Stimulated activated CD4-positive, alpha-beta T cell treated with anti-CD3 and anti-CD28 coated beads, TNF-alpha, amount 100 ng/mL, for 4 hours (primary cell): ENCODE measurements around the gene LMBRD2.

Experiments used
- DNase-seq, 3 experiments: peaks; one replicate each; pipeline ENCODE4 v3.0.0-alpha.2; 2020; ENCODE audit warnings: low read depth in 3 of 3

The LMBRD2 gene

GRCh38 chr5:36108758-36109460 lies 42.8 kb downstream of the LMBRD2 start:
- DNase-seq, result no peak

- DNase-seq, result no peak
Observed at GRCh38 chr5:36105819-36106218, 45.9 kb downstream of the LMBRD2 start.

- DNase-seq, result no peak
Observed at GRCh38 chr5:36099748-36100147, 51.9 kb downstream of the LMBRD2 start.

GRCh38 chr5:36096486-36096885 lies 55.2 kb downstream of the LMBRD2 start:
- no peak for DNase-seq

- no peak for DNase-seq
Observed at GRCh38 chr5:36089989-36090388, 61.7 kb downstream of the LMBRD2 start.

- DNase-seq, result no peak
Observed at GRCh38 chr5:36079200-36079781, 72.4 kb downstream of the LMBRD2 start.

GRCh38 chr5:36078430-36078829 lies 73.3 kb downstream of the LMBRD2 start:
- DNase-seq, result no peak

GRCh38 chr5:36073595-36074216 lies 78.0 kb downstream of the LMBRD2 start:
- no peak for DNase-seq

- no peak for DNase-seq
Observed at GRCh38 chr5:36070687-36071571, 80.8 kb downstream of the LMBRD2 start.

GRCh38 chr5:36068751-36069281 lies 82.9 kb downstream of the LMBRD2 start:
- DNase-seq, result no peak

GRCh38 chr5:36066540-36067210 lies 85.0 kb downstream of the LMBRD2 start, which contains the start of gene UGT3A2:
UGT3A2 (minus strand) TSS chr5:36066882; CDS start chr5:36066789, 93 bp downstream.
- no peak for DNase-seq

GRCh38 chr5:36066001-36066539 lies 85.6 kb downstream of the LMBRD2 start:
- DNase-seq, result no peak

GRCh38 chr5:36060420-36060887 lies 91.2 kb downstream of the LMBRD2 start:
- no peak for DNase-seq

- no peak for DNase-seq
Observed at GRCh38 chr5:36059571-36060419, 91.9 kb downstream of the LMBRD2 start.

- no peak for DNase-seq
Observed at GRCh38 chr5:36058776-36059175, 92.9 kb downstream of the LMBRD2 start.

GRCh38 chr5:36057386-36057785 lies 94.3 kb downstream of the LMBRD2 start:
- DNase-seq, result no peak

GRCh38 chr5:36056422-36056821 lies 95.3 kb downstream of the LMBRD2 start:
- DNase-seq, result no peak

GRCh38 chr5:36055984-36056383 lies 95.7 kb downstream of the LMBRD2 start:
- DNase-seq, result no peak

- DNase-seq, result no peak
Observed at GRCh38 chr5:36054647-36055046, 97.0 kb downstream of the LMBRD2 start.

GRCh38 chr5:36052538-36052937 lies 99.1 kb downstream of the LMBRD2 start:
- no peak for DNase-seq
